ENCODE data around the gene TMEM14A.
A peak's percentile ranks its signal among the peaks of the same experiment; 100 is the strongest.

TMEM14A gene, protein sequence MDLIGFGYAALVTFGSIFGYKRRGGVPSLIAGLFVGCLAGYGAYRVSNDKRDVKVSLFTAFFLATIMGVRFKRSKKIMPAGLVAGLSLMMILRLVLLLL

DNA sequence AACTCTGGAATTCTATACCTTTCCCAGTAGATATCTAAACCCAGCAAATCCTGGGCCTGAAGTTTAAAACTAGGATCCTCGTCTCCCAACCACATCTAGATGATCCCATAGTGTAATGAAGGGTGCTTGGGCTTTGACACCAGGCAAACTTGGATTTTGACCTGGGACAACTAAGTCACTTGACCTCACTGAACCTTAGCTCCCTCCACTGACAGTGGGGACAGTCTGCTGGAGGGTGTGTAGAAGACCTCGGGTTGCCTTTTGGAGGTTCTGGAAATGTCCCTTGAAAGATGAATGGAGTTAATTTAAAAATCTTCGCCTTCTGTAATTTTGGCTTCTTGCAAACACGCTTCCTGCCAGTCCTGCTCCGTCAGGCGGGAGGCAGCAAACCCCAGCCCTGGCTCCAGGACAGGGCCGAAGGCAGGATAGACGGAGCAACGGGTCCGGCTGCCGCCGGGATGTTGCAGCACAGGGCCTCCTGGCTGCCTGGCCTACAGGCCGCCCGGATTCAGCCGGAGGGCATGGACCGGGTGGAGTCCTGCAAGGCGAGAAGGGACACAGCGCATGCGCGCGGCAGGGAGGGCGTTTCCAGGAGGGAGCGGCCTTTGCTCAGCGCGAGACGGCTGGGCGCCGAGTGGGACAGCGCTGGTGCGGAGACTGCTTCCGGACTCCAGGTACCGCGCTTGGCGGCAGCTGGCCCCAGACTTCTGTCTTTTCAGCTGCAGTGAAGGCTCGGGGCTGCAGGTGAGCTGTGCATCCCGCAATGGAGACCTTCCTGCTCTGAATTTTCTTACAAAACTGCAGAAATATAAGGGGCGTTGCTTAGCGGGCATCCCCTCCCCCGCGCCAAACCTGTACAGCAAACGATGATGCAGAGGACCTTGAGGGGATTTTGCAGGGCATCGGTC lies at the start of gene TMEM14A:
Gene TMEM14A (plus strand): TSS at position 612 of the 908 bp plus-strand sequence. CDS start 5,990 bp downstream, outside the sequence.
- Histone ChIP-seq H3K27ac (ENCODE audit: low read depth, low read length) (no peak within 1 kb of the TSS), H3K4me1 (ENCODE audit: control insufficient read depth in 5 of 5, insufficient read depth in 5 of 5, low read length in 5 of 5) (peaks cover 0 to 19% (median 16%) of the 10 kb centered on the region in 5 donors), H3K27me3 (ENCODE audit: control insufficient read depth in 5 of 5, insufficient read depth in 4 of 5, low read length in 5 of 5) (no peaks in the 10 kb centered on the region), H3K36me3 (ENCODE audit: control insufficient read depth in 5 of 5, insufficient read depth in 5 of 5, low read length in 5 of 5) (peaks cover 0 to 3% (median 0%) of the 10 kb centered on the region in 5 donors), H3K4me3 (ENCODE audit: low read depth in 1 of 5, low read length in 5 of 5) (peak within 1 kb of the TSS; percentile 84 to 93 (median 87)), H3K9me3 (ENCODE audit: control insufficient read depth in 5 of 5, low read length in 5 of 5) (no peaks in the 10 kb centered on the region), H3K9ac (ENCODE audit: low read length in 5 of 5) (peak within 1 kb of the TSS in 4 of 5 donors; percentile 66 to 74 (median 70))

DNA sequence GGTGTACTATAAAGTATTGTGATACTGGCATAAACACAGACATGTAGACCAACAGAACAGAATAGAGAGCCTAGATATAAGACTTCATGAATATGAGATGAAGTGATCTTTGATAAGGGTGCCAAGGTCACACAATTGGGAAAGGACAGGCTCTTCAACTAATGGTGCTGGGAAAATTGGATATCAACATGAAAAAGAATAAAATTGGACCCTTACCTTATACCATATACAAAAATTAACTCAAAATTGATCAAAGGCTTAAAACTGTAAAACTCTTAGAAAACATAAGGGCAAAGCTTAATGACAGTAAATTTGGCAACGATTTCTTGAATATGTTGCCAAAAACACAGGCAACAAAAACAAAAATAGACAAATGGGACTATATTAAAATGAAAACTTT lies 49.3 kb upstream of the TMEM14A start:
- no peak overlapping the region for H3K4me3 ChIP-seq (ENCODE audit: low read depth in 1 of 5, low read length in 5 of 5)
- H3K27ac ChIP-seq (ENCODE audit: low read depth, low read length) = no peak overlapping the region
- H3K4me1 ChIP-seq (ENCODE audit: control insufficient read depth in 5 of 5, insufficient read depth in 5 of 5, low read length in 5 of 5) = no peaks in the 10 kb centered on the region
- H3K27me3 ChIP-seq (ENCODE audit: control insufficient read depth in 5 of 5, insufficient read depth in 4 of 5, low read length in 5 of 5) = no peaks in the 10 kb centered on the region
- no peak overlapping the region for H3K9ac ChIP-seq (ENCODE audit: low read length in 5 of 5)
- no peaks in the 10 kb centered on the region for H3K9me3 ChIP-seq (ENCODE audit: control insufficient read depth in 5 of 5, low read length in 5 of 5)
- H3K36me3 ChIP-seq (ENCODE audit: control insufficient read depth in 5 of 5, insufficient read depth in 5 of 5, low read length in 5 of 5) = no peaks in the 10 kb centered on the region

DNA sequence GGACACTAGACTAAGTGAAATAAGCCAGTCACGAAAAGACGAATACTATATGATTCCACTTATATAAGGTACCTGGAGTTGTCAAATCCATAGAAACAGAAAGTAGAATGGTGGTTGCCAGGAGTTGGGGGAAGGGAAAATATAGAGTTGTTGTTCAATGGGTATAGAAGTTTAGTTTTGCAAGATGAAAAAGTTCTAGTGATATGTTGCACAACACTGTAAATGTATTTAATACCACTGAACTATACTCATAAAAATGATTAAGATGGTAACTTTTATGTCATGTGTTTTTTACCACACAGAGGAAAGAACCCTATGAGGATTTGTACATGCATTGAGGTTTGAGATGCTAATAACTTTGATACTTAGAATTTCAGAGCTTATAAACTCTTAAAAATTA lies 48.1 kb upstream of the TMEM14A start:
- Histone ChIP-seq H3K9me3 (ENCODE audit: control insufficient read depth in 5 of 5, low read length in 5 of 5) (no peaks in the 10 kb centered on the region), H3K36me3 (ENCODE audit: control insufficient read depth in 5 of 5, insufficient read depth in 5 of 5, low read length in 5 of 5) (no peaks in the 10 kb centered on the region), H3K27ac (ENCODE audit: low read depth, low read length) (no peak overlapping the region), H3K9ac (ENCODE audit: low read length in 5 of 5) (no peak overlapping the region), H3K4me1 (ENCODE audit: control insufficient read depth in 5 of 5, insufficient read depth in 5 of 5, low read length in 5 of 5) (no peaks in the 10 kb centered on the region), H3K4me3 (ENCODE audit: low read depth in 1 of 5, low read length in 5 of 5) (no peak overlapping the region), H3K27me3 (ENCODE audit: control insufficient read depth in 5 of 5, insufficient read depth in 4 of 5, low read length in 5 of 5) (no peaks in the 10 kb centered on the region)

DNA sequence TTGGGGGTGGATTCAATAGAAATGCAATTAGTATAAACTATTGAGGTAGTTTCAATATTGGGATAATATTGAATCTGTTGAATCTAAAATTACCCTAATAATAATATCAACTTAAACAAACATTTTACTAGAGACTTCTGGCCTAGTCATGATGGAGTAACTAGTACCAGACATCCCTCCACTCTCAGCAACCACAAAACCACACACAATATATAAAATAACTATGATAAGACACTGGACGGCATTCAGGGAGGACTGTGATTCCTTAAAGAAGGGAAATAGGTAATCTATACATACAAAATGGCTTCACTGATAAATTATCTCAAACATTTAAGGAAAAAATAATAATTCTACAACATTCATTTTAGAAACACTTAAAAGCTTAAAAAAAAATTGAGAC lies 38.9 kb upstream of the TMEM14A start:
- H3K27me3 ChIP-seq (ENCODE audit: control insufficient read depth in 5 of 5, insufficient read depth in 4 of 5, low read length in 5 of 5) = no peaks in the 10 kb centered on the region
- H3K9me3 ChIP-seq (ENCODE audit: control insufficient read depth in 5 of 5, low read length in 5 of 5) = no peaks in the 10 kb centered on the region
- H3K36me3 ChIP-seq (ENCODE audit: control insufficient read depth in 5 of 5, insufficient read depth in 5 of 5, low read length in 5 of 5) = no peaks in the 10 kb centered on the region
- H3K9ac ChIP-seq (ENCODE audit: low read length in 5 of 5) = no peak overlapping the region
- H3K4me3 ChIP-seq (ENCODE audit: low read depth in 1 of 5, low read length in 5 of 5) = no peak overlapping the region
- no peaks in the 10 kb centered on the region for H3K4me1 ChIP-seq (ENCODE audit: control insufficient read depth in 5 of 5, insufficient read depth in 5 of 5, low read length in 5 of 5)
- H3K27ac ChIP-seq (ENCODE audit: low read depth, low read length) = no peak overlapping the region

DNA sequence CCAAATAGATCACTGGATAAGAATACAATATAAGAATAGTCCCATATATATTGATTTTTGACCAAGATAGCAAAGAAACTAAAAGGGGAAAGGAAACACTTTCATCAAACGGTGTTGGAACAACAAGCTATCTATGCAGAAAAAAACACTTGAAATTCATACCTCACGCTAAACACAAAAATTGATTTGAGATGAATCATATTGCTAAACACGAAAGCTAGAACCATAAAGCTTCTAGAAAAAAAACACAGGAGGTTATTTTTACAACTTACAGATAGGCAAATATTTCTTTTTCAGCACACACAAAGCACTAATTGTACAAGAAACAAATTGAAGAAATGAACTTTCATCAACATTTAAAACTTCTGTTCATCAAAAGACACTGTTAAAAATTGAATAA lies 36.7 kb upstream of the TMEM14A start:
- Histone ChIP-seq H3K4me1 (ENCODE audit: control insufficient read depth in 5 of 5, insufficient read depth in 5 of 5, low read length in 5 of 5) (no peaks in the 10 kb centered on the region), H3K36me3 (ENCODE audit: control insufficient read depth in 5 of 5, insufficient read depth in 5 of 5, low read length in 5 of 5) (no peaks in the 10 kb centered on the region), H3K4me3 (ENCODE audit: low read depth in 1 of 5, low read length in 5 of 5) (no peak overlapping the region), H3K9ac (ENCODE audit: low read length in 5 of 5) (no peak overlapping the region), H3K27ac (ENCODE audit: low read depth, low read length) (no peak overlapping the region), H3K27me3 (ENCODE audit: control insufficient read depth in 5 of 5, insufficient read depth in 4 of 5, low read length in 5 of 5) (no peaks in the 10 kb centered on the region), H3K9me3 (ENCODE audit: control insufficient read depth in 5 of 5, low read length in 5 of 5) (no peaks in the 10 kb centered on the region)

DNA sequence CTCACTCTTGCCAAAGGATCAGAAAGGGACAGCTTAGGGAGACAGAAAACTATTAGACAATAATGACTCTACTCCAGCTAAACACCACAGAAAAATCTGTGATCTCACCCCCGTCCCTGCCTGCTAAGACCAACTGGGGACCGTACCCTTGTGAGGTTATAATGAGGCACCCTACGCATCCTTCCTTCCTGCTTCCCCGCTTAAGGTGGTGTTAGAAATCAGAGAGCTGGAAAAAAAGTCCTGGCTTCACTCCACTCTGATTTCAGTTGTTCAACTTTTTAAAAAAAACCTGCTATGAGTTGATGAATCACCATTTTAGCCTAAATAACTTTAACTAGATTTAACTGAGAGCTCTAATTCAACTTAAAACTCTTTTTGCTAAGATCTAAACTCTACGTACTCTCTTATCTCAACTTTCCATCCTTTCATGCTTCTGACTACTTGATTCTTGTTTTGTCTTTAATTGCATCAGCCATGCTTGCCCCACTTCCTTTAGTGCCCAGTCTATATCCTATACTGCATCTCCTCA lies 35.8 kb upstream of the TMEM14A start:
- Histone ChIP-seq H3K27me3 (ENCODE audit: control insufficient read depth in 5 of 5, insufficient read depth in 4 of 5, low read length in 5 of 5) (peaks cover 0 to 7% (median 3%) of the 10 kb centered on the region in 5 donors), H3K27ac (ENCODE audit: low read depth, low read length) (no peak overlapping the region), H3K4me3 (ENCODE audit: low read depth in 1 of 5, low read length in 5 of 5) (no peak overlapping the region), H3K4me1 (ENCODE audit: control insufficient read depth in 5 of 5, insufficient read depth in 5 of 5, low read length in 5 of 5) (peaks cover 0 to under 1% (median 0%) of the 10 kb centered on the region in 5 donors), H3K36me3 (ENCODE audit: control insufficient read depth in 5 of 5, insufficient read depth in 5 of 5, low read length in 5 of 5) (no peaks in the 10 kb centered on the region), H3K9ac (ENCODE audit: low read length in 5 of 5) (no peak overlapping the region), H3K9me3 (ENCODE audit: control insufficient read depth in 5 of 5, low read length in 5 of 5) (no peaks in the 10 kb centered on the region)

DNA sequence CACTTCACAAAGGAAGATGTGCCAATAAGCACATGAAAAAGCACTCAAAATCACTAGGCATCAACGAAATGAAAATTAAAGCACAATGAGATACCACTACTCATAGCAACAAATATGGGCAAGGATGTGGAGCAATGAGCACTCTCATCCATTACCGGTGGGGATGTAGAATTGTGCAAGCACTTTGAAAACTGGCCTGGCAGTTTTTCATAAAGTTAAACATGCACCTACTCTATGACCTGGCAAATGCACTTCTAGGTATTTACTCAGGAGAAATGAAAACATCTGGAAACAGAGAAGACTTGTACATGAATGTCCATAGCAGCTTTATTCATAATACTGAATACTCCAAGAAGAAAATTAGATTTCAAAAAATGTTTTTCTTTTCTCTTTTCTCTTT lies 34.1 kb upstream of the TMEM14A start:
- Histone ChIP-seq H3K9me3 (ENCODE audit: control insufficient read depth in 5 of 5, low read length in 5 of 5) (no peaks in the 10 kb centered on the region), H3K4me3 (ENCODE audit: low read depth in 1 of 5, low read length in 5 of 5) (no peak overlapping the region), H3K9ac (ENCODE audit: low read length in 5 of 5) (no peak overlapping the region), H3K36me3 (ENCODE audit: control insufficient read depth in 5 of 5, insufficient read depth in 5 of 5, low read length in 5 of 5) (no peaks in the 10 kb centered on the region), H3K27me3 (ENCODE audit: control insufficient read depth in 5 of 5, insufficient read depth in 4 of 5, low read length in 5 of 5) (peaks cover 0 to 8% (median 4%) of the 10 kb centered on the region in 5 donors), H3K4me1 (ENCODE audit: control insufficient read depth in 5 of 5, insufficient read depth in 5 of 5, low read length in 5 of 5) (peaks cover 0 to 3% (median 0%) of the 10 kb centered on the region in 5 donors), H3K27ac (ENCODE audit: low read depth, low read length) (no peak overlapping the region)

DNA sequence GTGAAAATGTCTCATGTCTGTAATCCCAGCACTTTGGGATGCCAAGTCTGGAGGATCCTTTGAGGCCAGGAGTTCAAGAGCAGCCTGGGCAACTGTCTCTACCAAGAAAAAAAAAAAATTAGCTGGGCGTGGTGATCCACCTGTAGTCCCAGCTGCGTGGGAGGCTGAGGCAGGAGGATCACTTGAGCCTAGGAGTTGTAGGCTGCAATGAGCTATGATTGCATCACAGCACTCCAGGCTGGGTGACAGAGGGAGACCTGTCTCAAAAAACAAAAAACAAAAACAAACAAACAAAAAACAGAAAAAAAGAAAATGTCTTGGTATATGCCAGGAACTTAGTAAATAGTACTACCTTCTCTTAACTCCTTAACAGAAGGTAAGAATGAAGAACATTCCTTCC lies 31.4 kb upstream of the TMEM14A start:
- Histone ChIP-seq H3K27ac (ENCODE audit: low read depth, low read length) (no peak overlapping the region), H3K4me3 (ENCODE audit: low read depth in 1 of 5, low read length in 5 of 5) (no peak overlapping the region), H3K4me1 (ENCODE audit: control insufficient read depth in 5 of 5, insufficient read depth in 5 of 5, low read length in 5 of 5) (peaks cover 0 to 3% (median 0%) of the 10 kb centered on the region in 5 donors), H3K27me3 (ENCODE audit: control insufficient read depth in 5 of 5, insufficient read depth in 4 of 5, low read length in 5 of 5) (peaks cover 0 to 8% (median 4%) of the 10 kb centered on the region in 5 donors), H3K9me3 (ENCODE audit: control insufficient read depth in 5 of 5, low read length in 5 of 5) (no peaks in the 10 kb centered on the region), H3K36me3 (ENCODE audit: control insufficient read depth in 5 of 5, insufficient read depth in 5 of 5, low read length in 5 of 5) (no peaks in the 10 kb centered on the region), H3K9ac (ENCODE audit: low read length in 5 of 5) (no peak overlapping the region)

DNA sequence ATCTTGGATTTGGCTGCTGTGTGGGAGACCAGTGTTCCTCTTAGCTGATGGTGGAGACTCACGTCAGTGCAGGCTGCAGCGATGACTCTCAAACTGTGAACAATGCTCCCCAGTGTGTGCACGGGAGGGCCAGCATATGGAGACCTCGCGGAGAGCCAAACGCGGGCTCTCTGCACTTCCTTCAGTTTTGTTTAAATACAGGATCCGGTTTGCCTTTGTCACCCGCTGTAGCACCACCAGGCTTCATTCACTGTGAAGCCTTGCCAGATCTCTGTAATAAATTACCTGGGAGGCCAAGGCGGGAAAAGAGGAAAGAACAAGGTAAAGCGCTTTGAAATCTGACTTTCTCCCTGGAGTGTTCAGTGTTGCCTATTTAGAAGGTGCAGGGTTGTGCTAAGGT lies 30.7 kb upstream of the TMEM14A start:
- no peak overlapping the region for H3K9ac ChIP-seq (ENCODE audit: low read length in 5 of 5)
- no peaks in the 10 kb centered on the region for H3K9me3 ChIP-seq (ENCODE audit: control insufficient read depth in 5 of 5, low read length in 5 of 5)
- H3K27ac ChIP-seq (ENCODE audit: low read depth, low read length) = no peak overlapping the region
- peaks cover 0 to 8% (median 4%) of the 10 kb centered on the region in 5 donors for H3K27me3 ChIP-seq (ENCODE audit: control insufficient read depth in 5 of 5, insufficient read depth in 4 of 5, low read length in 5 of 5)
- H3K4me3 ChIP-seq (ENCODE audit: low read depth in 1 of 5, low read length in 5 of 5) = no peak overlapping the region
- H3K36me3 ChIP-seq (ENCODE audit: control insufficient read depth in 5 of 5, insufficient read depth in 5 of 5, low read length in 5 of 5) = no peaks in the 10 kb centered on the region
- H3K4me1 ChIP-seq (ENCODE audit: control insufficient read depth in 5 of 5, insufficient read depth in 5 of 5, low read length in 5 of 5) = peaks cover 0 to 3% (median 0%) of the 10 kb centered on the region in 5 donors

DNA sequence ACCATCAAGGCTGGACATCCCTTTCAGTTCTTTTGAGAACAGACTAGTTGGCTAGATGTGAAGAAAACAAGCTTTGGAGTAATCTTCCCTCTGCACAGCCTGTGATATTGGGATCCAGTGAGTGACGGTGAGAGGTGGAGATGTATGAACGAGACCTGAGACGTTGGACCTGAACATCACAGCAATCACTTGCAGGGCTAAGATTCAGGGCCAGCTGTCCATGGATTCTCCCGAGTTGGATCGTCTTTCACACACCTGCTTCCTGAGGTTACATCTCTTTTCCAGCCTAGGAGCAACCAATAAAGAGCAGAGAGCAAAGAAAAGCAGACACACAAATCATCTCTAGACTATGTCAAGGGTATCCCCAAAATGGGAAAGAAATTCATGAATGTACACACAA lies 30.0 kb upstream of the TMEM14A start:
- Histone ChIP-seq H3K9me3 (ENCODE audit: control insufficient read depth in 5 of 5, low read length in 5 of 5) (no peaks in the 10 kb centered on the region), H3K36me3 (ENCODE audit: control insufficient read depth in 5 of 5, insufficient read depth in 5 of 5, low read length in 5 of 5) (no peaks in the 10 kb centered on the region), H3K4me1 (ENCODE audit: control insufficient read depth in 5 of 5, insufficient read depth in 5 of 5, low read length in 5 of 5) (peaks cover 0 to 3% (median 0%) of the 10 kb centered on the region in 5 donors), H3K9ac (ENCODE audit: low read length in 5 of 5) (no peak overlapping the region), H3K4me3 (ENCODE audit: low read depth in 1 of 5, low read length in 5 of 5) (no peak overlapping the region), H3K27ac (ENCODE audit: low read depth, low read length) (no peak overlapping the region), H3K27me3 (ENCODE audit: control insufficient read depth in 5 of 5, insufficient read depth in 4 of 5, low read length in 5 of 5) (peaks cover 0 to 8% (median 4%) of the 10 kb centered on the region in 5 donors)

Measured in subcutaneous abdominal adipose tissue (tissue), 5 donors.